Globus pallidus (tissue), 1 donor: ENCODE data around the gene PLD4.
"Not testable (repeated sequence)": the region's sequence is repeated elsewhere in the genome, so short reads cannot be mapped to it uniquely, and the experiment has no call there.

ENCODE experiments used
- DNase-seq: peaks from one replicate; pipeline ENCODE4 v3.0.0-alpha.2; 2015; ENCODE audit warnings: low spot score

PLD4 gene

DNA sequence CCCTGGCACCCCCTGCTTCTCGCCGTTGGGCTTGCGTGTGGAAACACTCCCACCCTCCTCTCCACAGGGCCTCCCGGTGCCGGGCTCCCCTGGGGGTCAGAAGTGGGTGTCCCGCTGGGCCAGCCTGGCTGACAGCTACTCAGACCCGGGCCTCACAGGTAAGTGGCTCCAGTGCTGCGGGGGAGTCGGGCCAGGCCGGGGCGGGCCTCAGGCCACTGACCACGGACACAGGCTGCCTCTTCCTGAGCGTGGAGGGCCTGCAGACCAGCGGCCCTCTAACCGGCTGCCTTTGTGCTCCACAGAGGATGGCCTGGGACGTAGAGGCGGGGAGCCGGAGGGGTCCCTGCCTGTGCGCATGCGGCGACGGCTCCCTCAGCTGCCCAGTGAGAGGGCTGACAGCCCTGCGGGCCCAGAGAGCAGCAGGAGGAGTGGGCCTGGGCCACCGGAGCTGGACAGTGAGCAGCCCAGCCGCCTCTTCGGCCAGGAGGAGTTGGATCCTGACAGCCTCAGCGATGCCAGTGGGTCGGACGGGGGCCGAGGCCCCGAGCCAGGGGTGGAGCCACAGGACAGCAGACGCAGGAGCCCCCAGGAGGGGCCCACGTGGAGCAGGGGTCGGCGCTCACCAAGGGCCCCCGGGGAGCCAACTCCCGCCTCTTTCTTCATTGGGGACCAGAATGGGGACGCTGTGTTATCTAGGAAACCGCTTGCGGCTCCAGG, 38.5 kb upstream of the PLD4 start:
- DNase-seq: no peak

DNA sequence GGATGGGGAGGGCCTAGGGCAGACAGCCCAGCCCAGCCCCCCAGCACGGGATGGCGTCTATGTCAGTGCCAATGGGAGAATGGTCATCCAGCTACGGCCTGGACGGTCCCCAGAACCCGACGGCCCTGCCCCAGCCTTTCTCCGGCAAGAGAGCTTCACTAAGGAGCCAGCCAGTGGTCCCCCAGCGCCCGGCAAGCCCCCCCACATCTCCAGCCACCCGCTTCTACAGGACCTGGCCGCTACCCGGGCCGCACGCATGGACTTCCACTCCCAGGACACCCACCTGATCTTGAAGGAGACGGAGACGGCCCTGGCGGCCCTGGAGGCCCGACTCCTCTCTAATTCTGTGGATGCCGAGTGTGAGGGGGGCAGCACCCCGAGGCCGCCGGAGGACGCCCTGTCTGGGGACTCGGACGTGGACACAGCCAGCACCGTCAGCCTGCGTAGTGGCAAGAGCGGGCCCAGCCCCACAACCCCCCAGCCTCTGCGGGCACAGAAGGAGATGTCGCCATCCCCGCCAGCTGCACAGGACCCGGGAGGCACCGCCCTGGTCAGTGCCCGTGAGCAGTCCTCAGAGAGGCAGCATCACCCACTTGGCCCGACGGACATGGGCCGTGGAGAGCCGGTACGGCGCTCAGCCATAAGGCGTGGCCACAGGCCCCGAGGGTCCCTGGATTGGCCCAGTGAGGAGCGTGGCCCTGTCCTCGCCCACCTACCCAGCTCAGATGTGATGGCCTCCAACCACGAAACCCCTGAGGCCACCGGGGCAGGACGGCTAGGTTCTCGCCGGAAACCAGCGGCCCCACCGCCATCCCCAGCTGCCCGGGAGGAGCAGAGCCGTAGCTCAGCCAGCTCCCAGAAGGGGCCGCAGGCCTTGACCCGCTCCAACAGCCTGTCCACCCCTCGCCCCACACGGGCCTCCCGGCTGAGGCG, 37.7 kb upstream of the PLD4 start:
- DNase-seq: no peak

DNA sequence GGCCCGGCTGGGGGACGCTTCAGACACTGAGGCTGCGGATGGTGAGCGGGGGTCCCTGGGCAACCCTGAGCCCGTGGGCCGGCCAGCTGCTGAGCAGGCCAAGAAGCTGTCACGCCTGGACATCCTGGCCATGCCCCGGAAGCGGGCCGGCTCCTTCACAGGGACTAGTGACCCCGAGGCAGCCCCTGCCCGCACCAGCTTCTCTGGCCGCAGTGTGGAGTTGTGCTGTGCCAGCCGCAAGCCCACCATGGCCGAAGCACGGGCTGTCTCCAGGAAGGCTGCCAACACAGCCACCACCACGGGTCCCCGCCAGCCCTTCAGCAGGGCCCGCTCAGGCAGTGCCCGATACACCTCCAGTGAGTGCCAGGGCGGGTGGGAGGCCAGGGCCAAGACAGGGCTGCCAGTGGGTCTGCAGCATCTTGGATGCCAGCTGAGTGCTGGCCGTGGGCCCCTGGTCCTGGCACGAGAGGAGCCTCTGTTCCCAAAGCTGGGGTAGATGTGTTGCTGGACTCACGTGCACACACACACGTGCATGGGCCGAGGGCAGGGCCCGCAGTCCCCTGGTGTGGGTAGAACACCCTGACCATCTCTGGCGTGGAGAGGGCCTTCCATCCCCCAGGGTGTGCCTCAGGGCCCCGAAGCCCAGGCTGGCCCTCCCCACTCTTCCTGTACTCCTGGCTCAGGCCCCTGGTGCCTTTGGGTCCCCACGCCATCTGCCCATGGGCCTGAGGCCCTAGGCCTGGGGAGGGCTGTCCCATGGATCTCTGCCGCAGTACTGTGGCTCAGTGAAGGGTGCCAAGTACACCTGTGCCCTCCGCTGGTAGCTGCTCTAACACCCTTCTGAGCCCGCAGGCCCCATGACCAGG, 36.8 kb upstream of the PLD4 start:
- no peak for DNase-seq

- no peak for DNase-seq
These were observed 35.9 kb upstream of the PLD4 start for GRCh38 chr14:104888489-104889374.

- DNase-seq: no peak
These were observed 35.3 kb upstream of the PLD4 start for GRCh38 chr14:104889375-104889757.

DNA sequence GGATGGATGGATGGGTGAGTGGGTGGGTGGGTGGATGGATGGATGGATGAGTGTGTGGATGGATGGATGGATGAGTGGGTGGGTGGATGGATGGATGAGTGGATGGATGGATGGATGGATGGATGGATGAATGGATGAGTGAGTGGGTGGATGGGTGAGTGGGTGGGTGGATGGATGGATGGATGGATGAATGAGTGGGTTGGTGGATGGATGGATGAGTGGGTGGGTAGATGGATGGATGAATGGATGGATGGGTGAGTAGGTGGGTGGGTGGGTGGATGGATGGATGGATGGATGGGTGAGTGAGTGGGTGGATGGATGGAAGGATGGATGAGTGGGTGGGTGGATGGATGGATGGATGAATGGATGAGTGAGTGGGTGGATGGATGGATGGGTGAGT, 34.4 kb upstream of the PLD4 start:
- DNase-seq: not testable (repeated sequence)

DNA sequence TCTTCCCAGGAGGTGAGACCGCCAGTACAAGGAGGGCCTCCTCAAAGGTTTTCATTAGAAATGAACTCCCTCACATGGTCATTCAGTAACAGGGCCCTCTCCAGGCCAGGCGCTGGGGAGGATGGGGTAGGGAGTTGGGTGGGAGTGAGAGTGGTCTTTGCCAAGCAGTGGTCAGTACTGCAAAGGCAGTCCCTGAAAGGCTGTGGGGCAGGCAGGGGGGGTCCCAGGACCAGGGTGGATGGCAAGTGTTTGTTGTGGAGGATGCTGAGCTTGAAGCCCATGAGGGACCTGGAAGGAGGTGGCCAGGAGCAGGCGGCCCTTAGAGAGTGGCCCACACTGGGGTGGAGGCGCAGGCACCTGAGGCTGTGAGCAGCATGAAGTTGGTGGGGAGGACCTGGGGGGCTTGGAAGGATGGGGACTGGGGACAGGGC, 33.5 kb upstream of the PLD4 start:
- DNase-seq: no peak

DNA sequence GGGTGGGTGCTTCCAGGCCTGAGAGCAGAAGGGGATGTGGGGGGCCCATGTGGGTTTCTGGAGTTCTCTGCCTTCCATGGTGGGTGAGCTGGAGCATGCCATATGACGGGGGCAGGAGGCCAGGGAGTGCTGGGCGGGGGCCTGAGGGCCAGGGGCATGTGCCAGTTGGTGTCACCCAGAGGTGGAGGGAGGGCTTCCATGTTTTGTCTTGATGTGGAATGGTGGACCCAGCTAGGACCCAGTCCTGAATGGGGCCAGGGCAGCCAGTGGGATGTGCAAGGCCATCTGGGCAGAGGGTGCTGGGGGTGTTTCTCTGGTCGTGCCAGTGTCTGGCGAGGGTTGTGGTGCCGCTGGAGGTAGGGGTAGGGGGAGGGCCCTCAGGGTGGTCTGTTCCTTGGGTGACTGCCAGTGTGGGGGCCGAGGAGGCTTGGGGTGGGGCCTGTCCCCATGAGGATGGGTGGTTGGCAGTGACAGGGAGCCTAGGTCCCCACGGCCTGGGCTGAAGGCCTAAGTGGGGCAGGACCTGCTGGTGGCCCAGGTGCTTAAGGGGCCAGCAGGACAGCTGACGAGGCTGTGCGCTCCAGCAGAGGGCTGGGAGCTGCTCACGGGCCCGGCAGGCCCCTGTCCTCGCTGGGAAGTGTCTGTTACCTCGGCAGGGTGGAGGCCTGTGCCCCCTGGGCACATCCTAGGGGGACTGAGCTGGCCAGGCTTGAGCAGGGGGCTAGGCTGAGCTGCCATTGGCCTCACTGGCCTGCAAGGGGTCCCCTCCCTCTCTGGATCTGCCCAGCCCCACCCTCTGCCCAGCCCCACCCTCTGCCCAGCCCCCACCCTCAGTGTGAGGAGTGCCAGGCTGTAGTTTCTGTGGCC, 32.8 kb upstream of the PLD4 start:
- DNase-seq: no peak

GRCh38 chr14:104892531-104893434, 31.9 kb upstream of the PLD4 start:
- DNase-seq: no peak

DNA sequence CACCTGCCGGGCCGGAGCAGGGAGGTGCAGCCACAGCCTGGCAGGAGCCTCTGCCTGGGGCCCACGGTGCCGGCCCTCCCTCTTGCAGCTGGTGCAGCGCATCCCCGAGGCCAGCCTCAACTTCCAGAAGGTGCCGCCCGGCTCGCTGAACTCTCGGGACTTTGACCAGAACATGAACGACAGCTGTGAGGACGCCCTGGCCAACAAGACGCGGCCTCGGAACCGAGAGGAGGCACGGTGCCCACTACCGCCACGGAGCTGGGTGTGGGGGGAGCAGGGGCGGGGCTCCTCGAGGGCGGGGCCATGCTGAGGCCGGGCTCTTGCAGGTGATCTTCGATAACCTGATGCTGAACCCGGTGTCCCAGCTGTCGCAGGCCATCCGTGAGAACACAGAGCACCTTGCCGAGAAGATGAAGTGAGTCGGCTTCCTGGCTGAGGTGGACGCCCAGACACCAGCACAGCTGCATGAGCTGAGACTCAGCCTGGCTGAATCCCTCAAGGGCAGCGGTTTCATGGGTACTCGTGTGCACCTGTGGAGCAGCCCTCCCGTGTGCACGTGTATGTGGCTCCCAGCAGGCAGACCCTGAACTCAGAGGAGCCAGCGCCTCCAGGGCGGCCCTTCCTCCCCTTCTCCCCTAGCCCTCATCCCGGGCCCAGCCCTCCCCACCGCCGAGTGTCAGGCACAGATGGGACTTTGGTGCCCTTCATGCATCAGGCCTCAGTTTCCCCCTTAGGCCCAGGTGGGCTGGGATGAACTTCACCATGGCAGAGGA, 31.1 kb upstream of the PLD4 start:
- DNase-seq: no peak

DNA sequence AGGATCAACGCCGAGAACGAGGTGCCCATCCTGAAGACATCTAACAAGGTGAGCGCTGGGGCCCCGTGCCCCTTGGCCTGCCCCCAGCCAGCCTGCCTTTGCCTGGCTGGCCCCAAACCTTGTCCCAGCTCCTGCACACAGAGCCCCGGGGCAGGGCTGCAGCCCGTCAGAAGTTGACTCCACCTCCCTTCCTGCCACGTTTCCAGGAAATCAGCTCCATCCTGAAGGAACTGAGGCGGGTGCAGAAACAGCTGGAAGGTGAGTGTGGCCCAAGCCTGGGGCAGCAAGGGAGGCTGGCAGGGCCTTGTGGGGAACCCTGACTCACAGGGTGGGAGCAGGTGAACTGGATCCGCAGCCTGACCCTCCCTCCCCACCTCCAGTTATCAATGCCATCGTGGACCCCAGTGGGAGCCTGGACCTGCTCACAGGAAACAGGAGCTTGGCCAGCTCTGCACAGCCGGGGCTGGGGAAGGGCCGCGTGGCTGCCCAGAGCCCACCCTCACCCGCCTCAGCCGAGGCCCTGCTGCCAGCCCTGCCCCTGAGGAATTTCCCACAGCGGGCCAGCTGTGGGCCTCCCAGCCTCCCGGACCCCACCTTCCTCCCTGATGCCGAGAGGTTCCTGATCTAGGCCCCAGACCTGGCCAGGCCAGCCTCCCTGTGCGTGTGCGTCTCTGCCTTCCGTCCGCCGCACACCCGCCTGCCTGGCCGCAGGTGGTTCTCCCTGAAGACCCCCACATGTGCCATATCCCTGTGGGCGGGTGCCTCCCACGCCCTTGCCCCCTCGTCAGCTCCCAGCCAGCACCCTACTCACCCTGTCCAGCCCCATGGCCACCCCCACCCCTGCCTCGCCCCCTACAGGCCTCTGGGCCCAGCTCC, 30.1 kb upstream of the PLD4 start:
- DNase-seq: no peak

GRCh38 chr14:104895207-104895785, 29.4 kb upstream of the PLD4 start:
- DNase-seq: no peak

- DNase-seq: no peak
These were observed 28.7 kb upstream of the PLD4 start for GRCh38 chr14:104895786-104896661.

DNA sequence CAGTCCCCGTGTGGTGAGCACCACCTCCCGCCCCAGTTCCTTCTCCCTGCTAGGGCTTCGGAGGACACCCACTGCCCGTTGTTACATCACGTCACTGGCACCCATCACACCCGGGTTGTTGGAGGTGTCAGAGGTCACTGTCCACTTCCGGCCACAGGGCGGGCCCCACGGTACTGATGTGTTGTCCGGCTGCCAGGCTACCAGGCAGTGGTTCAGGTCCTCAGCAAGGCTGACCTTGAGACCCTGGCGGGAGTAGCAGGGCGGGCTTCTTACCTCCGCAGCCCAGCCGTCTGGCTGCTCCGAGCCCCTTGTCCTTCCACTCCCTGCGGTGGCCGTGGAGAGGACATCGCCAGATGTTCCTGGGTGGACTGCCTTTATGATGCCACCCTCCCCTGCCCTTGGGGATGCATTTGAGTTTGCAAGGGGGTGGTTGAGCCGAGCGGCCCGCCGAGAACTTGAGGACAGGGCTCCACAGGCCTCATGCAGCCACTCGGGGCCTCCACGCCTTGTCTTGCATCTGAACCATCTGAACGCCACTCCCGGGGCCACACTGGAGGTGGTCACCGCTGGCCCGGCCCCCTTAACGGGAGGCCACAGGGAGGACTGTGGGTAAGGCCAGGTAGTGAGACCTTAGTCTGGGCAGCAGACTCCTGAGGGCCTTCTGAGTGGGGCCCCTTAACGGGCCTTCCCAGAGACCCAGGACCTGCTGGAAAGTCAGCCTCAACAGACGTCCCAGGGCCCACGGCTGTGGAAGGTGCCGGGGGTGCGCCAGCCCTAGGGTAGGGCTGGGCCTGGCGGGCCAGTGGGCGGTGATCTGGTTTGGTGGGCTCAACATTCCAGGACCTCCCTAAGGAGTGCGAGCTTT, 27.1 kb upstream of the PLD4 start:
- DNase-seq: no peak

- no peak for DNase-seq
These were observed 26.5 kb upstream of the PLD4 start for GRCh38 chr14:104898195-104898558.
